KMS-11 (cell line): ENCODE results near the gene FKBP7.
"Not testable (repeated sequence)": the region's sequence is repeated elsewhere in the genome, so short reads cannot be mapped to it uniquely, and the experiment has no call there.

ENCODE experiments used
- H2AFZ ChIP-seq: fragments of 200-600 bp; sonication (generic); 2 replicates; pipeline ENCODE4 v1.6.1; 2016; ENCODE audit warnings: antibody characterized with exemption, mixed run types, low read depth
- H3K27ac ChIP-seq: fragments of 200-600 bp; sonication (generic); 2 replicates; pipeline ENCODE4 v1.6.1; 2016; ENCODE audit warnings: mild to moderate bottlenecking, mixed run types
- H3K27me3 ChIP-seq: fragments of 200-600 bp; sonication (generic); 2 replicates; pipeline ENCODE4 v1.6.1; 2017; ENCODE audit warnings: mild to moderate bottlenecking, low read depth, mixed run types, moderate library complexity; ENCODE audit not compliant: insufficient read depth
- H3K36me3 ChIP-seq: fragments of 200-600 bp; sonication (generic); 2 replicates; pipeline ENCODE4 v1.6.1; 2017; ENCODE audit warnings: mild to moderate bottlenecking, mixed run types; ENCODE audit not compliant: insufficient read depth
- H3K4me1 ChIP-seq: fragments of 200-600 bp; sonication (generic); 2 replicates; pipeline ENCODE4 v1.6.1; 2016; ENCODE audit warnings: mild to moderate bottlenecking, low read depth, mixed run types; ENCODE audit not compliant: poor library complexity, severe bottlenecking
- H3K4me2 ChIP-seq: fragments of 200-600 bp; sonication (generic); 2 replicates; pipeline ENCODE4 v1.7.0; 2016; ENCODE audit warnings: mild to moderate bottlenecking, mixed run types
- H3K4me3 ChIP-seq: fragments of 200-600 bp; sonication (generic); IDR thresholded peaks from 2 replicates; pipeline ENCODE4 v1.6.1; 2017; ENCODE audit warnings: low read depth, low read length, mixed read lengths; ENCODE audit not compliant: insufficient read depth
- H3K79me2 ChIP-seq: fragments of 200-600 bp; sonication (generic); 2 replicates; pipeline ENCODE4 v1.6.1; 2016; ENCODE audit warnings: low read depth, mixed run types; ENCODE audit not compliant: insufficient read depth
- H3K9ac ChIP-seq: fragments of 200-600 bp; sonication (generic); 2 replicates; pipeline ENCODE4 v1.6.1; 2016; ENCODE audit warnings: mild to moderate bottlenecking, mixed run types
- H4K20me1 ChIP-seq: fragments of 200-600 bp; sonication (generic); 2 replicates; pipeline ENCODE4 v1.6.1; 2016; ENCODE audit warnings: mild to moderate bottlenecking, mixed run types; ENCODE audit not compliant: insufficient read depth
- CTCF ChIP-seq: fragments of 200-600 bp; sonication (generic); conservative IDR thresholded peaks from 2 replicates; pipeline ENCODE4 v1.6.1; 2017; ENCODE audit warnings: low read depth, mild to moderate bottlenecking, antibody characterized with exemption, low read length, moderate library complexity, mixed read lengths

FKBP7 gene

DNA sequence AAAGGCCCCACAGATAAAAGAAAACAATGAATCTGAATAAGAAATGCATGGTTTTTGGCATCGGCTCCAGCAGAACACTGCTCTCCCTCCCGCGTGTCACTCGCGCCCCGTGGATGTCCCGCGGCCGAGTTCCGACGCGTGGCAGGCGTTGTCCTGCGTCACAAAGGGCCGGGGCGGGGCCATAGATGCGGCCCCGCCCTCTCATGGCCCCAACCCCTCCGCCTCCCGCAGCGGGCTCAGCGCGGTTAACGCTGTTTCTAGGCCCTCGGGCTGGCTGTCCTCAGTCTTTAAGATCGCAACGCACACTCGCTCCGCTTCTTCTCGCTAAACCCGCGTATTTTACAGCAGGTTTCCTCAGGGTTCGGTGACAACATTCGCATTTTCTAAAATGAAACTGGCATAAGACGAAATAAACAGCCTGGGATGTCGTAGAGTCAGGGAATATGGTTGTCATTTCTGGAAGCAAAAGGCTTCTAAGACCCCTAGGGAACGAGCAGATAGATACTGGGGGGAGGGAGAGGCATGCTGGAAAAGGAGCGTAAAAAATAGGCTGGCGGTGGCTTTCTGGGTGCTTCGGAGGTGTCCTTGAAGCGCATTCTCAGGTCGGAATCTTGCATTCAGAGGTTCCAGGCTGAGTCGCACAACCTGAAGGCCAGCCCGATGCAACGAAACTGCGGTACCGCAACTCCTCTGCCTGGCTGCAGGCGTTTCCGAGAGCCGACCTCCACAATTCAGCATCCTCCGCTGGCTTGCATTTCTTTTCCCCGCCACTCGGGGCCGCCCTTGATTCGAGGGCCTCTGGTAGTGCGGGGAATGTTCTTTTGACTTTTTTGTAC lies at the start of gene FKBP7:
FKBP7 (minus strand) TSS at position 162 of the 836 bp plus-strand sequence; CDS start at position 61, 101 bp downstream.
- H3K27me3 ChIP-seq: no peaks in the 10 kb centered on the region
- H3K79me2 ChIP-seq: peaks cover 21% of the 10 kb centered on the region; the same call in 1 of the 2 replicates
- peak within 1 kb of the TSS; percentile 99 for H2AFZ ChIP-seq
- H3K27ac ChIP-seq: peak within 1 kb of the TSS; percentile 86
- H3K9ac ChIP-seq: peak within 1 kb of the TSS; percentile 71
- peak; percentile 79; the same call in 1 of the 2 replicates for TF ChIP-seq CTCF
- H3K4me2 ChIP-seq: peak within 1 kb of the TSS; percentile 89
- peaks cover 38% of the 10 kb centered on the region for H3K4me1 ChIP-seq
- no peaks in the 10 kb centered on the region for H3K36me3 ChIP-seq
- H4K20me1 ChIP-seq: no peaks in the 10 kb centered on the region
- peak within 1 kb of the TSS; percentile 92 for H3K4me3 ChIP-seq

DNA sequence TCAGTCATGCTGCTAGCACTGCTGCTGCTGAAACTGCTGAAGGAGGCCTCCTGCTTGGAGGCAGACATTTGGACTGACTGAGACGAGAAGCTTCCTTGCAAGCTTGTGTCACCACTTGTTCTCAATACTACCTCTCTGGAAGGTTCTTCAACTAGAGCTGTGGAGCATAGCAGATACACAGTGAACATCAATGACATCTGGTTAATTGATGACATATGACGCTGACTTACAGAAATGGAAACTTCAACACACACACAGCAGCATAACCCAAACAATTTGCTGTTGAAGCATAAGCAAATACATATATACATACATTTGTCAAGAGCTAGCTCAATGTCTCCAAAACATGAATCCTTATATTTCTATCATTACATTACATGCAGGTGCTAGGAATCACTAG lies 49.2 kb upstream of the FKBP7 start:
- no peak overlapping the region for H3K9ac ChIP-seq
- no peaks in the 10 kb centered on the region for H4K20me1 ChIP-seq
- H3K36me3 ChIP-seq: no peaks in the 10 kb centered on the region
- no peaks in the 10 kb centered on the region for H3K79me2 ChIP-seq
- H3K4me1 ChIP-seq: peaks cover 27% of the 10 kb centered on the region
- TF ChIP-seq CTCF: no peak
- H2AFZ ChIP-seq: no peak overlapping the region
- H3K27ac ChIP-seq: no peak overlapping the region
- H3K4me2 ChIP-seq: no peak overlapping the region
- H3K27me3 ChIP-seq: no peaks in the 10 kb centered on the region
- H3K4me3 ChIP-seq: no peak overlapping the region

- Histone ChIP-seq H3K4me1 (peaks cover 21% of the 10 kb centered on the region), H3K4me3 (no peak overlapping the region), H3K36me3 (no peaks in the 10 kb centered on the region), H3K27me3 (no peaks in the 10 kb centered on the region), H4K20me1 (no peaks in the 10 kb centered on the region), H3K27ac (no peak overlapping the region), H2AFZ (no peak overlapping the region), H3K4me2 (no peak overlapping the region), H3K9ac (no peak overlapping the region), H3K79me2 (no peaks in the 10 kb centered on the region)
- TF ChIP-seq CTCF: no peak
These were observed 47.9 kb upstream of the FKBP7 start for GRCh38 chr2:178526256-178526655.

- H3K36me3 ChIP-seq, H4K20me1 ChIP-seq, H3K79me2 ChIP-seq, H2AFZ ChIP-seq, H3K4me2 ChIP-seq, H3K4me3 ChIP-seq, H3K27me3 ChIP-seq, H3K27ac ChIP-seq, H3K9ac ChIP-seq: not testable (repeated sequence)
- H3K4me1 ChIP-seq: peaks cover 13% of the 10 kb centered on the region
These were observed 47.1 kb upstream of the FKBP7 start for GRCh38 chr2:178525460-178525859.

DNA sequence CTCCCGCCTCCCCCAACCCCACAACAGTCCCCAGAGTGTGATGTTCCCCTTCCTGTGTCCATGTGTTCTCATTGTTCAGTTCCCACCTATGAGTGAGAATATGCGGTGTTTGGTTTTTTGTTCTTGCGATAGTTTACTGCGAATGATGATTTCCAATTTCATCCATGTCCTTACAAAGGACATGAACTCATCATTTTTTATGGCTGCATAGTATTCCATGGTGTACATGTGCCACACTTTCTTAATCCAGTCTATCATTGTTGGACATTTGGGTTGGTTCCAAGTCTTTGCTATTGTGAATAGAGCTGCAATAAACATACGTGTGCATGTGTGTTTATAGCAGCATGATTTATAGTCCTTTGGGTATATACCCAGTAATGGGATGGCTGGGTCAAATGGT lies 46.6 kb upstream of the FKBP7 start:
- not testable (repeated sequence) for H3K36me3 ChIP-seq, H3K4me1 ChIP-seq, H3K79me2 ChIP-seq, H3K27me3 ChIP-seq, H3K9ac ChIP-seq, H3K4me3 ChIP-seq, H2AFZ ChIP-seq, H4K20me1 ChIP-seq, H3K4me2 ChIP-seq, H3K27ac ChIP-seq
